Mesenchymal stem cell (in vitro differentiated cells and primary cell): ENCODE results near the gene CNTNAP2.

Source experiments
- DNase-seq: peaks from one replicate; pipeline ENCODE4 v3.0.0-alpha.2; 2013
- H2AFZ ChIP-seq: one replicate; pipeline ENCODE4 v1.6.1; 2013; ENCODE audit warnings: low read depth, mild to moderate bottlenecking, control low read depth, inconsistent platforms, low read length, moderate library complexity
- H2AK5ac ChIP-seq: 2 replicates; pipeline ENCODE4 v1.6.1; 2013; ENCODE audit warnings: low read length, moderate library complexity, mild to moderate bottlenecking, inconsistent platforms; ENCODE audit not compliant: severe bottlenecking
- H2BK120ac ChIP-seq: one replicate; pipeline ENCODE4 v1.6.1; 2013; ENCODE audit warnings: low read depth, mild to moderate bottlenecking, inconsistent platforms, low read length, moderate library complexity
- H2BK12ac ChIP-seq, 2 experiments: one replicate each; pipeline ENCODE4 v1.6.1; 2013; ENCODE audit warnings: inconsistent platforms in 2 of 2, low read length in 2 of 2, mild to moderate bottlenecking in 2 of 2, moderate library complexity in 2 of 2, control low read depth in 1 of 2
- H2BK15ac ChIP-seq: one replicate; pipeline ENCODE4 v1.6.1; 2013; ENCODE audit warnings: mild to moderate bottlenecking, low read depth, inconsistent platforms; ENCODE audit not compliant: poor library complexity, severe bottlenecking
- H2BK5ac ChIP-seq: 2 replicates; pipeline ENCODE4 v1.6.1; 2013; ENCODE audit warnings: low read depth, mild to moderate bottlenecking, low read length, control low read depth, inconsistent platforms; ENCODE audit not compliant: poor library complexity, severe bottlenecking
- H3K14ac ChIP-seq, 2 experiments: one replicate each; pipeline ENCODE4 v1.6.1; 2013; ENCODE audit warnings: inconsistent platforms in 2 of 2, low read length in 2 of 2, control low read depth in 1 of 2, mild to moderate bottlenecking in 1 of 2, moderate library complexity in 1 of 2
- H3K18ac ChIP-seq, 2 experiments: one replicate each; pipeline ENCODE4 v1.6.1; 2013; ENCODE audit warnings: inconsistent platforms in 2 of 2, low read length in 2 of 2, control low read depth in 1 of 2, low read depth in 1 of 2, mild to moderate bottlenecking in 1 of 2
- H3K23ac ChIP-seq, 2 experiments: one replicate each; pipeline ENCODE4 v1.6.1; 2013; ENCODE audit warnings: inconsistent platforms in 2 of 2, low read length in 2 of 2, mild to moderate bottlenecking in 2 of 2, moderate library complexity in 2 of 2, control low read depth in 1 of 2
- H3K27ac ChIP-seq: 2 replicates; pipeline ENCODE4 v1.5.1; 2013; ENCODE audit warnings: mild to moderate bottlenecking, moderate library complexity, low read length, control low read depth, inconsistent platforms; ENCODE audit not compliant: poor library complexity, severe bottlenecking
- H3K27me3 ChIP-seq, 2 experiments: 2 replicates each; pipeline versions ENCODE4 v1.6.1 to v1.7.0; 2013; ENCODE audit warnings: low read length in 2 of 2, mild to moderate bottlenecking in 2 of 2, moderate library complexity in 2 of 2, control low read depth in 1 of 2, inconsistent platforms in 1 of 2; ENCODE audit not compliant: control insufficient read depth in 1 of 2, insufficient read depth in 1 of 2
- H3K36me3 ChIP-seq, 2 experiments: 2 replicates each; pipeline versions ENCODE4 v1.6.1 to v1.7.0; 2013; ENCODE audit warnings: low read length in 2 of 2, control low read depth in 1 of 2, inconsistent platforms in 1 of 2, low read depth in 1 of 2, mild to moderate bottlenecking in 1 of 2; ENCODE audit not compliant: insufficient read depth in 2 of 2, control insufficient read depth in 1 of 2
- H3K4ac ChIP-seq, 2 experiments: one replicate each; pipeline ENCODE4 v1.6.1; 2013; ENCODE audit warnings: inconsistent platforms in 2 of 2, low read length in 2 of 2, mild to moderate bottlenecking in 2 of 2, moderate library complexity in 2 of 2, control low read depth in 1 of 2, low read depth in 1 of 2
- H3K4me1 ChIP-seq: 2 replicates; pipeline ENCODE4 v1.6.1; 2013; ENCODE audit warnings: low read depth, low read length, control low read depth; ENCODE audit not compliant: control insufficient read depth, insufficient read depth
- H3K4me2 ChIP-seq: 2 replicates; pipeline ENCODE4 v1.6.1; 2013; ENCODE audit warnings: low read length, mild to moderate bottlenecking, inconsistent platforms; ENCODE audit not compliant: poor library complexity, severe bottlenecking
- H3K4me3 ChIP-seq, 2 experiments: 2 replicates each; pipeline versions ENCODE4 v1.5.1 to v1.7.0; 2013; ENCODE audit warnings: low read length in 2 of 2, mild to moderate bottlenecking in 2 of 2, control low read depth in 1 of 2, low read depth in 1 of 2; ENCODE audit not compliant: insufficient read depth in 1 of 2
- H3K79me1 ChIP-seq: replicated peaks from 2 replicates; pipeline ENCODE4 v1.6.1; 2013; ENCODE audit warnings: mild to moderate bottlenecking, control low read depth, low read length, inconsistent platforms; ENCODE audit not compliant: poor library complexity, severe bottlenecking
- H3K9ac ChIP-seq: 2 replicates; pipeline ENCODE4 v1.7.0; 2013; ENCODE audit warnings: mild to moderate bottlenecking, low read length, moderate library complexity
- H3K9me3 ChIP-seq: 2 replicates; pipeline ENCODE4 v1.7.0; 2013; ENCODE audit warnings: mild to moderate bottlenecking, low read length; ENCODE audit not compliant: control insufficient read depth
- H4K8ac ChIP-seq: one replicate; pipeline ENCODE4 v1.6.1; 2013; ENCODE audit warnings: inconsistent platforms, mild to moderate bottlenecking, low read length, moderate library complexity
- H4K91ac ChIP-seq: one replicate; pipeline ENCODE4 v1.6.1; 2013; ENCODE audit warnings: mild to moderate bottlenecking, low read length, inconsistent platforms
- WGBS: methylation state at CpG from one replicate; pipeline ENCODE4 v1.1.7; 2013; ENCODE audit warnings: mixed read lengths; 5-methylcytosine and 5-hydroxymethylcytosine counted together

Gene CNTNAP2

DNA sequence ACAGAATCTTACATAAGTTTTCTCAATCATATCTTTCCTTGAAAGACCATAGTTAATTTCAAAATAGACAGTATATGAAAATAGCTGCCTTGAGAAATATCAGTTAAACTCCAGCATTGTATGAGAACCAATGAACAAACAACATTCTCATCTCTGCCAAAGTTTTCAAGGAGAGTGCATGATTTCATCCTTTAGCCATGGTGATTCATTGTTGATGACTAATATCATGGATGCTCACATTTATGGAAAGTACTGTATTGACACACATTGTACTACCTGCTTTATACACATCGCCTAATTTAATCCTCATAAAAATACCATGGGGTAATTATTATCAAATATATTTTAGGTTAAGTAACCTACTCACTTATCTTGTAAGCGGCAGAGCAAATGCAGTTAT is 250.3 kb downstream of the CNTNAP2 start:
- no peak overlapping the region for H2BK5ac ChIP-seq

DNA sequence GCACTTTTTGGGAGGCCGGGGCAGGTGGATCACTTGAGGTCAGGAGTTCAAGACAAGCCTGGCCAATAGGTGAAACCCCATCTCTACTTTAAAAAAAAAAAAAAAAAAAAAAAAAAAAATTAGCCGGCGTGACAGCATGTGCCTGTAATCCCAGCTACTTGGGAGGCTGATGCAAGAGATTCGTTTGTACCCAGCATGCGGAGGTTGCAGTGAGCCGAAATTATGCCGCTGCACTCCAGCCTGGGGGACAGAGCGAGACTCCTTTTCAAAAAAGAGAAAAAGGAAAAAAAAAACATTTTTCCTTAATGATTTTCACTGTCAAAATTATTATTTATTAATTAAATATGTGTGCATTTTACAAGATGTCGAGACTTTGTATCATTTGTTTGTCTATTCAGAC is 253.6 kb downstream of the CNTNAP2 start:
- H2AFZ ChIP-seq = no peak overlapping the region
- H3K9me3 ChIP-seq = no peaks in the 10 kb centered on the region
- H3K4me1 ChIP-seq = no peaks in the 10 kb centered on the region
- no peak overlapping the region for H3K14ac ChIP-seq
- H3K18ac ChIP-seq = no peak overlapping the region
- no peaks in the 10 kb centered on the region for H3K79me1 ChIP-seq
- no peak overlapping the region for H4K91ac ChIP-seq
- no peak overlapping the region for H3K4me2 ChIP-seq
- no peak overlapping the region for H2BK12ac ChIP-seq
- no peak overlapping the region for H3K4me3 ChIP-seq
- no peak overlapping the region for H3K9ac ChIP-seq
- no peak overlapping the region for H4K8ac ChIP-seq
- no peaks in the 10 kb centered on the region for H3K27me3 ChIP-seq
- no peak overlapping the region for H3K27ac ChIP-seq
- no peaks in the 10 kb centered on the region for H3K36me3 ChIP-seq
- no peak overlapping the region for H3K23ac ChIP-seq
- no peak for DNase-seq
- no peak overlapping the region for H2BK120ac ChIP-seq
- no peak overlapping the region for H3K4ac ChIP-seq
- no peak overlapping the region for H2AK5ac ChIP-seq
- WGBS = 89% methylated on average over 5 of the region's 9 CpGs
- no peak overlapping the region for H2BK5ac ChIP-seq
- H2BK15ac ChIP-seq = no peak overlapping the region

More for the DNA sequence above, 250.3 kb downstream of the CNTNAP2 start:
- H2BK15ac ChIP-seq = no peak overlapping the region
- no peaks in the 10 kb centered on the region for H3K27me3 ChIP-seq
- H3K23ac ChIP-seq = no peak overlapping the region
- H4K91ac ChIP-seq = no peak overlapping the region
- no peak overlapping the region for H2AFZ ChIP-seq
- no peak overlapping the region for H3K4me3 ChIP-seq
- no peak overlapping the region for H3K27ac ChIP-seq
- no peak overlapping the region for H3K18ac ChIP-seq
- H2AK5ac ChIP-seq = no peak overlapping the region
- H3K4ac ChIP-seq = no peak overlapping the region
- no peak overlapping the region for H3K14ac ChIP-seq
- no CpG with 5 or more reads among the region's 2 CpGs for WGBS
- no peak overlapping the region for H3K4me2 ChIP-seq
- no peaks in the 10 kb centered on the region for H3K36me3 ChIP-seq
- DNase-seq = peak; percentile 2
- no peak overlapping the region for H2BK12ac ChIP-seq
- H3K79me1 ChIP-seq = no peaks in the 10 kb centered on the region
- H3K9me3 ChIP-seq = no peaks in the 10 kb centered on the region
- no peak overlapping the region for H4K8ac ChIP-seq
- H3K4me1 ChIP-seq = no peaks in the 10 kb centered on the region
- no peak overlapping the region for H3K9ac ChIP-seq
- H2BK120ac ChIP-seq = no peak overlapping the region

DNA sequence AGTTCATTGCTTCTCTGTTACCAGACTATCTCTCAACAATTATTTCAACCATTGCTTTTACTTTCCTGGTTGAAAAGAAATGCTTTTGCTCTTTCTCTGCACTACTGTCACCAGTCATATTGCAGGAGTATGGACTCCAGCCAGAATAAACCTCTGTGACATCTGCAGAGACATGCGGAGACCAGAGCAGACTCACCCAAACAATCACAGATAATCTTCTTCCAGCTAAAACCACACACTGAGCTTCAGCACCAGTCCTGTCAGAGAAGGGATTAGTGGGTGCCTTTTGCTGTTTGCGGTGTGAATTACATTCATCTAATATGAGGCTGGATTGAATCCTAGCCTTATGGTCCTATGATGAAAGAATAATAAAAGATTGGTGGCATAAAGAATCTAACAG is 258.6 kb downstream of the CNTNAP2 start:
- H2BK12ac ChIP-seq = no peak overlapping the region
- H3K23ac ChIP-seq = no peak overlapping the region
- no peak overlapping the region for H2BK5ac ChIP-seq
- no peak for DNase-seq
- no peak overlapping the region for H3K18ac ChIP-seq
- H3K36me3 ChIP-seq = no peaks in the 10 kb centered on the region
- H2AK5ac ChIP-seq = no peak overlapping the region
- no peaks in the 10 kb centered on the region for H3K27me3 ChIP-seq
- no peak overlapping the region for H2BK120ac ChIP-seq
- H3K4me2 ChIP-seq = no peak overlapping the region
- H3K4ac ChIP-seq = no peak overlapping the region
- no peaks in the 10 kb centered on the region for H3K79me1 ChIP-seq
- no peak overlapping the region for H3K4me3 ChIP-seq
- H3K27ac ChIP-seq = no peak overlapping the region
- peaks cover 3% of the 10 kb centered on the region for H3K9me3 ChIP-seq
- H4K8ac ChIP-seq = no peak overlapping the region
- no peak overlapping the region for H2BK15ac ChIP-seq
- no peak overlapping the region for H4K91ac ChIP-seq
- no peak overlapping the region for H3K9ac ChIP-seq
- H3K4me1 ChIP-seq = no peaks in the 10 kb centered on the region
- no peak overlapping the region for H2AFZ ChIP-seq
- H3K14ac ChIP-seq = no peak overlapping the region
- 83% methylated on average over 2 of the region's 2 CpGs for WGBS

DNA sequence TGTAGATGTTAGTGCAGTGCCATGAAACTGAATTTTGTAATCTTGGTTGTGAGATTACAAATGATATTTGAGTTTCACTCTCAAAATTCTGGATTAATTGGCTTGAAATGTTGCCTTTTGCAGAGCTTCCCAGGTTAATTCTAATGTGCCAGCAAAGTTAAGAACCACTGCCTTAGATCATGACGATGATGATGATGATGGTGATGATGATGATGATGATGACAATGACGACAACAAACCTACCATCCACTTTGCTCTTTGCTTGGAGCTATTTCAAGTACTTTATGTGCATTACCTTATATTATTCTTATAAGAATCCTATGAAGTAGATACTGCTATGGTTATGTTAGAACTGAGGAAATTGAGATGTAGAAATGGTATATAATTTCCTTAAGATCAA is 261.6 kb downstream of the CNTNAP2 start:
- H4K8ac ChIP-seq = no peak overlapping the region
- no peaks in the 10 kb centered on the region for H3K36me3 ChIP-seq
- H4K91ac ChIP-seq = no peak overlapping the region
- no peaks in the 10 kb centered on the region for H3K79me1 ChIP-seq
- H3K9me3 ChIP-seq = peaks cover 9% of the 10 kb centered on the region
- no peak overlapping the region for H2BK15ac ChIP-seq
- no peaks in the 10 kb centered on the region for H3K4me1 ChIP-seq
- WGBS = no CpG with 5 or more reads among the region's 2 CpGs
- H2AK5ac ChIP-seq = no peak overlapping the region
- H2BK5ac ChIP-seq = no peak overlapping the region
- H3K14ac ChIP-seq = no peak overlapping the region
- no peak overlapping the region for H2BK12ac ChIP-seq
- H3K23ac ChIP-seq = no peak overlapping the region
- H3K27ac ChIP-seq = no peak overlapping the region
- H3K9ac ChIP-seq = no peak overlapping the region
- no peaks in the 10 kb centered on the region for H3K27me3 ChIP-seq
- no peak overlapping the region for H2AFZ ChIP-seq
- no peak overlapping the region for H3K4me3 ChIP-seq
- H2BK120ac ChIP-seq = no peak overlapping the region
- H3K4me2 ChIP-seq = no peak overlapping the region
- no peak overlapping the region for H3K4ac ChIP-seq
- no peak for DNase-seq
- H3K18ac ChIP-seq = no peak overlapping the region
